ENCODE data around the gene SLF2.

Gene SLF2

GRCh38 chr10:100928039-100928438, 15.3 kb downstream of the SLF2 start:
- no peak overlapping the region for H3K4me3 ChIP-seq (ENCODE audit: severe bottlenecking)
- H3K27me3 ChIP-seq (ENCODE audit: insufficient read depth, poor library complexity, severe bottlenecking) = no peaks in the 10 kb centered on the region
- H3K27ac ChIP-seq (ENCODE audit: poor library complexity, severe bottlenecking) = no peak overlapping the region
- H3K9me3 ChIP-seq (ENCODE audit: severe bottlenecking) = no peaks in the 10 kb centered on the region
- peaks cover 96% of the 10 kb centered on the region for H3K36me3 ChIP-seq (ENCODE audit: low read depth)
- DNase-seq (ENCODE audit: low spot score) (no peak), ATAC-seq (ENCODE audit: low read depth) (no peak)
- H3K4me1 ChIP-seq (ENCODE audit: insufficient read depth, poor library complexity, severe bottlenecking) = no peaks in the 10 kb centered on the region
- no peak for TF ChIP-seq CTCF (IDR thresholded peaks at IDR 0.05; ENCODE audit: poor library complexity, severe bottlenecking)

- H3K4me3 ChIP-seq (ENCODE audit: severe bottlenecking) = no peak overlapping the region
- ATAC-seq (ENCODE audit: low read depth) = no peak
- peaks cover 94% of the 10 kb centered on the region for H3K36me3 ChIP-seq (ENCODE audit: low read depth)
- no peaks in the 10 kb centered on the region for H3K27me3 ChIP-seq (ENCODE audit: insufficient read depth, poor library complexity, severe bottlenecking)
- H3K4me1 ChIP-seq (ENCODE audit: insufficient read depth, poor library complexity, severe bottlenecking) = no peaks in the 10 kb centered on the region
- no peak overlapping the region for H3K27ac ChIP-seq (ENCODE audit: poor library complexity, severe bottlenecking)
- no peak for DNase-seq (ENCODE audit: low spot score)
- TF ChIP-seq CTCF (IDR thresholded peaks at IDR 0.05; ENCODE audit: poor library complexity, severe bottlenecking) = no peak
- H3K9me3 ChIP-seq (ENCODE audit: severe bottlenecking) = no peaks in the 10 kb centered on the region
Observed at GRCh38 chr10:100930368-100930767, 17.6 kb downstream of the SLF2 start.

GRCh38 chr10:100934084-100934659, 21.4 kb downstream of the SLF2 start:
- Histone ChIP-seq H3K27ac (ENCODE audit: poor library complexity, severe bottlenecking) (no peak overlapping the region), H3K9me3 (ENCODE audit: severe bottlenecking) (no peaks in the 10 kb centered on the region), H3K4me1 (ENCODE audit: insufficient read depth, poor library complexity, severe bottlenecking) (no peaks in the 10 kb centered on the region), H3K27me3 (ENCODE audit: insufficient read depth, poor library complexity, severe bottlenecking) (no peaks in the 10 kb centered on the region), H3K36me3 (ENCODE audit: low read depth) (peaks cover 93% of the 10 kb centered on the region), H3K4me3 (ENCODE audit: severe bottlenecking) (no peak overlapping the region)
- DNase-seq (ENCODE audit: low spot score) (no peak), ATAC-seq (ENCODE audit: low read depth) (no peak)
- TF ChIP-seq CTCF (IDR thresholded peaks at IDR 0.05; ENCODE audit: poor library complexity, severe bottlenecking) = peak; percentile 56

- DNase-seq (ENCODE audit: low spot score) = no peak
- Histone ChIP-seq H3K4me1 (ENCODE audit: insufficient read depth, poor library complexity, severe bottlenecking) (no peaks in the 10 kb centered on the region), H3K36me3 (ENCODE audit: low read depth) (peaks cover 80% of the 10 kb centered on the region), H3K9me3 (ENCODE audit: severe bottlenecking) (no peaks in the 10 kb centered on the region), H3K27ac (ENCODE audit: poor library complexity, severe bottlenecking) (no peak overlapping the region), H3K4me3 (ENCODE audit: severe bottlenecking) (no peak overlapping the region), H3K27me3 (ENCODE audit: insufficient read depth, poor library complexity, severe bottlenecking) (no peaks in the 10 kb centered on the region)
- no peak for TF ChIP-seq CTCF (IDR thresholded peaks at IDR 0.05; ENCODE audit: poor library complexity, severe bottlenecking)
- ATAC-seq (ENCODE audit: low read depth) = no peak
Observed at GRCh38 chr10:100939763-100940344, 27.1 kb downstream of the SLF2 start.

- TF ChIP-seq CTCF (IDR thresholded peaks at IDR 0.05; ENCODE audit: poor library complexity, severe bottlenecking) = no peak
- no peaks in the 10 kb centered on the region for H3K4me1 ChIP-seq (ENCODE audit: insufficient read depth, poor library complexity, severe bottlenecking)
- no peak for DNase-seq (ENCODE audit: low spot score)
- H3K9me3 ChIP-seq (ENCODE audit: severe bottlenecking) = no peaks in the 10 kb centered on the region
- H3K4me3 ChIP-seq (ENCODE audit: severe bottlenecking) = no peak overlapping the region
- ATAC-seq (ENCODE audit: low read depth) = no peak
- no peak overlapping the region for H3K27ac ChIP-seq (ENCODE audit: poor library complexity, severe bottlenecking)
- H3K36me3 ChIP-seq (ENCODE audit: low read depth) = peaks cover 86% of the 10 kb centered on the region
- no peaks in the 10 kb centered on the region for H3K27me3 ChIP-seq (ENCODE audit: insufficient read depth, poor library complexity, severe bottlenecking)
Observed at GRCh38 chr10:100942229-100942628, 29.5 kb downstream of the SLF2 start.

Data from RWPE2 (cell line).